Jurkat, Clone E6-1 (cell line): ENCODE data around the gene TPO. TPM values are rescaled to one million over a fixed set of nuclear protein-coding genes. Genes with fewer than 3 reads are reported as not detected.
"Not testable (repeated sequence)": the region's sequence is repeated elsewhere in the genome, so short reads cannot be mapped to it uniquely, and the experiment has no call there.

Source experiments
- DNase-seq: peaks from one replicate; pipeline ENCODE4 v3.0.0-alpha.2; 2011; ENCODE audit warnings: low read depth, low spot score
- H3K4me3 ChIP-seq: 2 replicates; pipeline ENCODE4 v1.5.1; 2011; ENCODE audit warnings: mild to moderate bottlenecking, low read length, control low read depth, moderate library complexity
- polyA plus RNA-seq: library from polyadenylated mRNA; unstranded; fragments of >200 nt; gene quantifications from one replicate; pipeline ENCODE4 v1.2.1, GENCODE V29; 2012; ENCODE audit warnings: missing spikeins; ENCODE audit not compliant: insufficient read length, insufficient read depth

Gene TPO
- polyA plus RNA-seq, result 6.7 TPM

GRCh38 chr2:1413156-1413710, at the start of gene TPO:
TSS of gene TPO (plus strand) at chr2:1413463. CDS start at chr2:1414409, 946 bp downstream.
- H3K4me3 ChIP-seq, result no peak within 1 kb of the TSS
- no peak for DNase-seq

GRCh38 chr2:1366546-1367134, 46.6 kb upstream of the TPO start:
- H3K4me3 ChIP-seq, result no peak overlapping the region

GRCh38 chr2:1367601-1368000, 45.7 kb upstream of the TPO start:
- DNase-seq, result no peak

More at GRCh38 chr2:1366546-1367134, 46.6 kb upstream of the TPO start:
- DNase-seq, result no peak

GRCh38 chr2:1369905-1370304, 43.4 kb upstream of the TPO start:
- no peak overlapping the region for H3K4me3 ChIP-seq
- DNase-seq, result no peak

More at GRCh38 chr2:1367601-1368000, 45.7 kb upstream of the TPO start:
- H3K4me3 ChIP-seq, result no peak overlapping the region

- DNase-seq, result no peak
- no peak overlapping the region for H3K4me3 ChIP-seq
Measured at GRCh38 chr2:1370461-1370860, 42.8 kb upstream of the TPO start.

- DNase-seq, result no peak
- no peak overlapping the region for H3K4me3 ChIP-seq
Measured at GRCh38 chr2:1371082-1371481, 42.2 kb upstream of the TPO start.

- no peak overlapping the region for H3K4me3 ChIP-seq
- DNase-seq, result no peak
Measured at GRCh38 chr2:1373830-1374229, 39.4 kb upstream of the TPO start.

- H3K4me3 ChIP-seq, result no peak overlapping the region
- DNase-seq, result no peak
Measured at GRCh38 chr2:1374287-1374686, 39.0 kb upstream of the TPO start.

GRCh38 chr2:1375794-1376193, 37.5 kb upstream of the TPO start:
- no peak overlapping the region for H3K4me3 ChIP-seq
- no peak for DNase-seq

- DNase-seq, result no peak
- H3K4me3 ChIP-seq, result no peak overlapping the region
Measured at GRCh38 chr2:1377473-1377872, 35.8 kb upstream of the TPO start.

GRCh38 chr2:1378456-1379150, 34.7 kb upstream of the TPO start:
- DNase-seq, result no peak
- H3K4me3 ChIP-seq, result no peak overlapping the region

GRCh38 chr2:1381644-1382043, 31.6 kb upstream of the TPO start:
- DNase-seq, result no peak
- H3K4me3 ChIP-seq, result no peak overlapping the region

GRCh38 chr2:1387954-1388725, 25.1 kb upstream of the TPO start:
- not testable (repeated sequence) for H3K4me3 ChIP-seq, DNase-seq

GRCh38 chr2:1390118-1390517, 23.1 kb upstream of the TPO start:
- not testable (repeated sequence) for DNase-seq, H3K4me3 ChIP-seq

GRCh38 chr2:1393321-1393720, 19.9 kb upstream of the TPO start:
- DNase-seq, result no peak
- H3K4me3 ChIP-seq, result no peak overlapping the region

GRCh38 chr2:1394709-1395408, 18.4 kb upstream of the TPO start:
- DNase-seq, result no peak
- no peak overlapping the region for H3K4me3 ChIP-seq

GRCh38 chr2:1397350-1397749, 15.9 kb upstream of the TPO start:
- H3K4me3 ChIP-seq, result no peak overlapping the region
- no peak for DNase-seq

- H3K4me3 ChIP-seq, result no peak overlapping the region
- DNase-seq, result no peak
Measured at GRCh38 chr2:1398191-1398590, 15.1 kb upstream of the TPO start.
